ENCODE measurements around the gene HBQ1.
"Not testable (repeated sequence)": the region's sequence is repeated elsewhere in the genome, so short reads cannot be mapped to it uniquely, and the experiment has no call there.

HBQ1 gene

GRCh38 chr16:160242-160641 lies 20.0 kb upstream of the HBQ1 start:
- not testable (repeated sequence) for DNase-seq (ENCODE audit: low read depth in 2 of 3, low spot score in 2 of 3)

GRCh38 chr16:160691-161190 lies 19.5 kb upstream of the HBQ1 start:
- DNase-seq (ENCODE audit: low read depth in 2 of 3, low spot score in 2 of 3), result no peak

- DNase-seq (ENCODE audit: low read depth in 2 of 3, low spot score in 2 of 3), result no peak
Observed at GRCh38 chr16:162271-162991, 17.8 kb upstream of the HBQ1 start.

GRCh38 chr16:163139-163538 lies 17.1 kb upstream of the HBQ1 start:
- not testable (repeated sequence) for DNase-seq (ENCODE audit: low read depth in 2 of 3, low spot score in 2 of 3)

GRCh38 chr16:163696-164095 lies 16.6 kb upstream of the HBQ1 start:
- DNase-seq (ENCODE audit: low read depth in 2 of 3, low spot score in 2 of 3), result not testable (repeated sequence)

- not testable (repeated sequence) for DNase-seq (ENCODE audit: low read depth in 2 of 3, low spot score in 2 of 3)
Observed at GRCh38 chr16:164134-164823, 16.0 kb upstream of the HBQ1 start.

GRCh38 chr16:164827-165538 lies 15.3 kb upstream of the HBQ1 start:
- DNase-seq (ENCODE audit: low read depth in 2 of 3, low spot score in 2 of 3), result no peak

GRCh38 chr16:165539-166374 lies 14.5 kb upstream of the HBQ1 start, which contains the start of gene HBM:
HBM (plus strand) TSS chr16:165978; CDS start chr16:165998, 20 bp downstream.
- DNase-seq (ENCODE audit: low read depth in 2 of 3, low spot score in 2 of 3), result no peak

GRCh38 chr16:166375-167121 lies 13.7 kb upstream of the HBQ1 start:
- DNase-seq (ENCODE audit: low read depth in 2 of 3, low spot score in 2 of 3), result no peak

- DNase-seq (ENCODE audit: low read depth in 2 of 3, low spot score in 2 of 3), result no peak
Observed at GRCh38 chr16:167122-167690, 13.1 kb upstream of the HBQ1 start.

- DNase-seq (ENCODE audit: low read depth in 2 of 3, low spot score in 2 of 3), result no peak
Observed at GRCh38 chr16:168424-168823, 11.8 kb upstream of the HBQ1 start.

GRCh38 chr16:169014-169413 lies 11.2 kb upstream of the HBQ1 start:
- no peak for DNase-seq (ENCODE audit: low read depth in 2 of 3, low spot score in 2 of 3)

- not testable (repeated sequence) for DNase-seq (ENCODE audit: low read depth in 2 of 3, low spot score in 2 of 3)
Observed at GRCh38 chr16:170088-170507, 10.2 kb upstream of the HBQ1 start.

- no peak for DNase-seq (ENCODE audit: low read depth in 2 of 3, low spot score in 2 of 3)
Observed at GRCh38 chr16:170788-171187, 9.5 kb upstream of the HBQ1 start.

- not testable (repeated sequence) for DNase-seq (ENCODE audit: low read depth in 2 of 3, low spot score in 2 of 3)
Observed at GRCh38 chr16:172374-172941, 7.8 kb upstream of the HBQ1 start, which contains the start of gene HBA2. HBA2 (plus strand) TSS chr16:172876; CDS start chr16:172913, 37 bp downstream.

- DNase-seq (ENCODE audit: low read depth in 2 of 3, low spot score in 2 of 3), result not testable (repeated sequence)
Observed at GRCh38 chr16:173211-173854, 6.9 kb upstream of the HBQ1 start.

- DNase-seq (ENCODE audit: low read depth in 2 of 3, low spot score in 2 of 3), result not testable (repeated sequence)
Observed at GRCh38 chr16:173928-174769, 6.1 kb upstream of the HBQ1 start.

Data from activated CD8-positive, alpha-beta memory T cell treated with anti-CD3 and anti-CD28 coated beads for 48 hours (primary cell).